KMS-11 (cell line): Measurements from ENCODE around the gene MCCC1.
"Not testable (repeated sequence)": the region's sequence is repeated elsewhere in the genome, so short reads cannot be mapped to it uniquely, and the experiment has no call there.

Source experiments
- H2AFZ ChIP-seq: fragments of 200-600 bp; sonication (generic); 2 replicates; pipeline ENCODE4 v1.6.1; 2016; ENCODE audit warnings: antibody characterized with exemption, mixed run types, low read depth
- H3K27ac ChIP-seq: fragments of 200-600 bp; sonication (generic); 2 replicates; pipeline ENCODE4 v1.6.1; 2016; ENCODE audit warnings: mild to moderate bottlenecking, mixed run types
- H3K27me3 ChIP-seq: fragments of 200-600 bp; sonication (generic); 2 replicates; pipeline ENCODE4 v1.6.1; 2017; ENCODE audit warnings: mild to moderate bottlenecking, low read depth, mixed run types, moderate library complexity; ENCODE audit not compliant: insufficient read depth
- H3K36me3 ChIP-seq: fragments of 200-600 bp; sonication (generic); 2 replicates; pipeline ENCODE4 v1.6.1; 2017; ENCODE audit warnings: mild to moderate bottlenecking, mixed run types; ENCODE audit not compliant: insufficient read depth
- H3K4me1 ChIP-seq: fragments of 200-600 bp; sonication (generic); 2 replicates; pipeline ENCODE4 v1.6.1; 2016; ENCODE audit warnings: mild to moderate bottlenecking, low read depth, mixed run types; ENCODE audit not compliant: poor library complexity, severe bottlenecking
- H3K4me2 ChIP-seq: fragments of 200-600 bp; sonication (generic); 2 replicates; pipeline ENCODE4 v1.7.0; 2016; ENCODE audit warnings: mild to moderate bottlenecking, mixed run types
- H3K4me3 ChIP-seq: fragments of 200-600 bp; sonication (generic); IDR thresholded peaks from 2 replicates; pipeline ENCODE4 v1.6.1; 2017; ENCODE audit warnings: low read depth, low read length, mixed read lengths; ENCODE audit not compliant: insufficient read depth
- H3K79me2 ChIP-seq: fragments of 200-600 bp; sonication (generic); 2 replicates; pipeline ENCODE4 v1.6.1; 2016; ENCODE audit warnings: low read depth, mixed run types; ENCODE audit not compliant: insufficient read depth
- H3K9ac ChIP-seq: fragments of 200-600 bp; sonication (generic); 2 replicates; pipeline ENCODE4 v1.6.1; 2016; ENCODE audit warnings: mild to moderate bottlenecking, mixed run types
- H4K20me1 ChIP-seq: fragments of 200-600 bp; sonication (generic); 2 replicates; pipeline ENCODE4 v1.6.1; 2016; ENCODE audit warnings: mild to moderate bottlenecking, mixed run types; ENCODE audit not compliant: insufficient read depth
- TF ChIP-seq, protein P1 (sequence below): fragments of 200-600 bp; sonication (generic); conservative IDR thresholded peaks from 2 replicates; pipeline ENCODE4 v1.6.1; 2017; ENCODE audit warnings: low read depth, mild to moderate bottlenecking, antibody characterized with exemption, low read length, moderate library complexity, mixed read lengths

The MCCC1 gene

DNA sequence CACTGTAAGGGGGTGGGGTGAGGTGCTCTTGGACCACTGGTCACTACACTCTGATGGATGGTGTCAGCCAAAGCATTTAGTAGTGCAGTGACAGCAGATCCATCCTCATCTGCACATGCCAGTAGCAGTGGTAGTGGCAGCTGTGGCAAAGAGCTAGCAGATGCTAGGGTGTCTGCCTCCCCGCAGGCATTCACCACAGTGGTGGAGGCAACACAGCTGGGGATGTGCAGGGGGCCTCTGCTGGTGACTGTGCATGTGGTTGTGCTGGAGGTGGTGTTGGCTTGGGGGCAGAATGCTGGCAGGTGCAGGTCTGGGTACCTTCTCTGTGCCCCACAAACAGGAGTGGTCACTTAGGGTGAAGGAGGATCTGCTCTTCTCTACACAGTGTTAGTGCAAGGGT is 99.5 kb downstream of the MCCC1 start:
- Histone ChIP-seq H4K20me1 (no peaks in the 10 kb centered on the region), H3K79me2 (no peaks in the 10 kb centered on the region), H3K4me3 (no peak overlapping the region), H3K9ac (no peak overlapping the region), H3K4me1 (no peaks in the 10 kb centered on the region), H2AFZ (no peak overlapping the region), H3K27ac (no peak overlapping the region), H3K27me3 (no peaks in the 10 kb centered on the region), H3K36me3 (no peaks in the 10 kb centered on the region), H3K4me2 (no peak overlapping the region)
- TF ChIP-seq, protein P1, sequence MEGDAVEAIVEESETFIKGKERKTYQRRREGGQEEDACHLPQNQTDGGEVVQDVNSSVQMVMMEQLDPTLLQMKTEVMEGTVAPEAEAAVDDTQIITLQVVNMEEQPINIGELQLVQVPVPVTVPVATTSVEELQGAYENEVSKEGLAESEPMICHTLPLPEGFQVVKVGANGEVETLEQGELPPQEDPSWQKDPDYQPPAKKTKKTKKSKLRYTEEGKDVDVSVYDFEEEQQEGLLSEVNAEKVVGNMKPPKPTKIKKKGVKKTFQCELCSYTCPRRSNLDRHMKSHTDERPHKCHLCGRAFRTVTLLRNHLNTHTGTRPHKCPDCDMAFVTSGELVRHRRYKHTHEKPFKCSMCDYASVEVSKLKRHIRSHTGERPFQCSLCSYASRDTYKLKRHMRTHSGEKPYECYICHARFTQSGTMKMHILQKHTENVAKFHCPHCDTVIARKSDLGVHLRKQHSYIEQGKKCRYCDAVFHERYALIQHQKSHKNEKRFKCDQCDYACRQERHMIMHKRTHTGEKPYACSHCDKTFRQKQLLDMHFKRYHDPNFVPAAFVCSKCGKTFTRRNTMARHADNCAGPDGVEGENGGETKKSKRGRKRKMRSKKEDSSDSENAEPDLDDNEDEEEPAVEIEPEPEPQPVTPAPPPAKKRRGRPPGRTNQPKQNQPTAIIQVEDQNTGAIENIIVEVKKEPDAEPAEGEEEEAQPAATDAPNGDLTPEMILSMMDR = no peak

GRCh38 chr3:182993486-182994201 is 105.7 kb downstream of the MCCC1 start:
- not testable (repeated sequence) for H3K27ac ChIP-seq, H4K20me1 ChIP-seq, H3K4me1 ChIP-seq, H3K4me3 ChIP-seq, H3K4me2 ChIP-seq, H3K27me3 ChIP-seq, H2AFZ ChIP-seq, H3K79me2 ChIP-seq, H3K9ac ChIP-seq, H3K36me3 ChIP-seq

GRCh38 chr3:182989566-182989965 is 109.7 kb downstream of the MCCC1 start:
- Histone ChIP-seq H3K9ac (no peak overlapping the region), H3K27me3 (no peaks in the 10 kb centered on the region), H3K27ac (no peak overlapping the region), H4K20me1 (no peaks in the 10 kb centered on the region), H2AFZ (no peak overlapping the region), H3K4me3 (no peak overlapping the region), H3K36me3 (no peaks in the 10 kb centered on the region), H3K79me2 (no peaks in the 10 kb centered on the region), H3K4me2 (no peak overlapping the region), H3K4me1 (no peaks in the 10 kb centered on the region)
- TF ChIP-seq, protein P1 = no peak

DNA sequence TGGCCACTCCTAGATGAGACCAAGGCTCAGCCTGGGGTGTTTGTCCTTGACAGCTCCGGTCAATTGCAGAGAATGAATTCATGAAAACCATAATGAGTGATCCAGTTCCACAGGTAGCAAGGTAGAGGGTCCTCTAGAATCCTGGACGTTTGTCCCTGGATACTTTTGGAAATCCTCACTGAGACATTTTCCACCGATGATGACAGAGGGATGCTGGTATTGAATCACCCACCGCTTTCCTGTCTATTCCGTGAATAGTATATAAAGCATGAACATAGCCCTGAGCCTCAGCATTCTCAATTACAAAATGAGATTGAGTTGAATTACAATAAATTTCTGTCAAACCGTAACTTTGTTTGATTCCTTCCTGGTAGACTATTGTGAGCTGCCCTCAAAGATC is 113.3 kb downstream of the MCCC1 start:
- Histone ChIP-seq H3K9ac (no peak overlapping the region), H3K79me2 (no peaks in the 10 kb centered on the region)
- TF ChIP-seq, protein P1 = no peak

DNA sequence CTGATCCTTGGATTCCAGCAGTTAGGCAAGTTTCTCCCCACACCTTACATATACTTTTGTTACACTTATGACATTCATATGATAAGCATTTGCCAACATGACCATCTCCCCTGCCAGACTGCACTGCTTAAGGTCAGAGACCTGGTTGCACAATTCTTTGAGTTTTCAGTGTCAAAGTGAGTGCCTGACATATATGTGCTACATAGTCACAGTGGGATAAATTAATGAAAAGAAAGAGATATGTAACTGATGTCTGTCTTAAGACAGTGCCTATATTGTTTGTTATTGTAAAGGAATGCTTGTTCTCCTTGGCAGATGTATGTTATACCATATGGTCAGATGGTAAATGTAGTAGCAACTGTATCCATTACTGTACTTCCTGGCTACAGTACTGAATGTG is 115.4 kb downstream of the MCCC1 start:
- TF ChIP-seq, protein P1 = no peak
- H3K36me3 ChIP-seq = no peaks in the 10 kb centered on the region

More for the DNA sequence above, 113.3 kb downstream of the MCCC1 start:
- Histone ChIP-seq H3K27me3 (no peaks in the 10 kb centered on the region), H3K36me3 (no peaks in the 10 kb centered on the region), H3K4me2 (no peak overlapping the region), H3K4me1 (peaks cover 2% of the 10 kb centered on the region), H3K27ac (no peak overlapping the region), H2AFZ (no peak overlapping the region), H3K4me3 (no peak overlapping the region), H4K20me1 (no peaks in the 10 kb centered on the region)

More for the DNA sequence above, 115.4 kb downstream of the MCCC1 start:
- no peak overlapping the region for H3K9ac ChIP-seq
- H3K4me3 ChIP-seq = no peak overlapping the region
- peaks cover 9% of the 10 kb centered on the region for H3K79me2 ChIP-seq
- H3K4me1 ChIP-seq = peaks cover 7% of the 10 kb centered on the region
- no peaks in the 10 kb centered on the region for H3K27me3 ChIP-seq
- H3K4me2 ChIP-seq = no peak overlapping the region
- H4K20me1 ChIP-seq = no peaks in the 10 kb centered on the region
- H3K27ac ChIP-seq = no peak overlapping the region
- H2AFZ ChIP-seq = no peak overlapping the region
